Keratinocyte (primary cell): ENCODE data around the gene KCNH8.

Experiments used
- CTCF ChIP-seq, 3 experiments: IDR thresholded peaks in 1 of 3; conservative IDR thresholded peaks in 1 of 3; optimal IDR thresholded peaks in 1 of 3; 2 replicates in 2 of 3; 3 replicates in 1 of 3; pipeline versions ENCODE3 to v1.5.1; 2011; ENCODE audit warnings: low read length in 3 of 3, mild to moderate bottlenecking in 3 of 3, moderate library complexity in 2 of 3, control low read depth in 1 of 3, inconsistent platforms in 1 of 3; ENCODE audit not compliant: insufficient read depth in 2 of 3; ENCODE audit errors: extremely low read depth in 1 of 3
- EZH2 ChIP-seq: IDR thresholded peaks from one replicate; pipeline ENCODE4 v1.6.1; 2012; ENCODE audit warnings: inconsistent platforms, mild to moderate bottlenecking, low read length, moderate library complexity

GRCh38 chr3:19399356-19399755 lies 251.0 kb downstream of the KCNH8 start:
- TF ChIP-seq CTCF (optimal IDR thresholded peaks at IDR 0.05 in 1 of 3, IDR thresholded peaks at IDR 0.05 in 1 of 3, conservative IDR thresholded peaks at IDR 0.05 in 1 of 3; ENCODE audit: extremely low read depth in 1 of 3, insufficient read depth in 2 of 3, low read length in 3 of 3): no peak
- no peak for TF ChIP-seq EZH2
